ENCODE measurements around the gene TAF7.
"Not testable (repeated sequence)": the region's sequence is repeated elsewhere in the genome, so short reads cannot be mapped to it uniquely, and the experiment has no call there.

Gene TAF7

DNA sequence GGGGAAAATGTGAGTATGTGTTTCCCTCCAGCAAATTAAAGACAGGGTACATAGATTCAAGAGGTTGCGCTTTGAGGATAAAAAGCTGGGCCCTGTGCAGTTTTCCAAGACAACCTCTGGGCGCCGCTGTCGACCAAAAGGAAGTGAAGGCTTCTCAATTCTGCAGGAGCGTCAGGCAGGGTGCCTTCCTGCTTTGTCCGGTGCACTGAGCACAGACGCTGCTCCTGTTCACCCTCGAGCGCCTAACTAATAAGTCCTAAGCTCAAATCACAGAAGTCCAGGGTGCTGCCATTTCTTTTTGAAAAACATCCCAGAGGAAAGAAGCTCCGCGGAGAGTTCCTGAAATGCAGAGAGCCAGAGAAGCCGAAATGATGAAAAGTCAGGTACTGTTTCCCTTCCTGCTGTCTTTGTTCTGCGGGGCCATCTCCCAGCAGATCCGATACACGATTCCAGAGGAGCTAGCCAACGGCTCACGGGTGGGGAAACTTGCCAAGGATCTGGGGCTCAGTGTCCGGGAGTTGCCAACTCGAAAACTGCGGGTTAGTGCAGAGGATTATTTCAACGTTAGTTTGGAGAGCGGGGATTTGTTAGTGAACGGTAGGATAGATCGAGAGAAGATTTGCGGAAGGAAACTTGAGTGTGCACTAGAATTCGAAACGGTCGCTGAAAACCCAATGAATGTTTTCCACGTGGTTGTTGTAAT is 29.5 kb upstream of the TAF7 start, which contains the start of gene PCDHGB1:
Gene PCDHGB1 (plus strand): TSS at position 183 of the 703 bp plus-strand sequence. CDS start 162 bp downstream, at position 345.
- TF ChIP-seq, protein P1, sequence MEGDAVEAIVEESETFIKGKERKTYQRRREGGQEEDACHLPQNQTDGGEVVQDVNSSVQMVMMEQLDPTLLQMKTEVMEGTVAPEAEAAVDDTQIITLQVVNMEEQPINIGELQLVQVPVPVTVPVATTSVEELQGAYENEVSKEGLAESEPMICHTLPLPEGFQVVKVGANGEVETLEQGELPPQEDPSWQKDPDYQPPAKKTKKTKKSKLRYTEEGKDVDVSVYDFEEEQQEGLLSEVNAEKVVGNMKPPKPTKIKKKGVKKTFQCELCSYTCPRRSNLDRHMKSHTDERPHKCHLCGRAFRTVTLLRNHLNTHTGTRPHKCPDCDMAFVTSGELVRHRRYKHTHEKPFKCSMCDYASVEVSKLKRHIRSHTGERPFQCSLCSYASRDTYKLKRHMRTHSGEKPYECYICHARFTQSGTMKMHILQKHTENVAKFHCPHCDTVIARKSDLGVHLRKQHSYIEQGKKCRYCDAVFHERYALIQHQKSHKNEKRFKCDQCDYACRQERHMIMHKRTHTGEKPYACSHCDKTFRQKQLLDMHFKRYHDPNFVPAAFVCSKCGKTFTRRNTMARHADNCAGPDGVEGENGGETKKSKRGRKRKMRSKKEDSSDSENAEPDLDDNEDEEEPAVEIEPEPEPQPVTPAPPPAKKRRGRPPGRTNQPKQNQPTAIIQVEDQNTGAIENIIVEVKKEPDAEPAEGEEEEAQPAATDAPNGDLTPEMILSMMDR (IDR thresholded peaks at IDR 0.05; ENCODE audit: extremely low read depth, insufficient read depth, missing control alignments) = peak; percentile 61
- in situ Hi-C loops (cut with MboI; ENCODE audit: low pct_unique_long_range_greater_than_20kb, low sequenced_read_pairs, unreplicated experiment) = no loop called here
- DNase-seq (ENCODE audit: low spot score) = peak; percentile 77

DNA sequence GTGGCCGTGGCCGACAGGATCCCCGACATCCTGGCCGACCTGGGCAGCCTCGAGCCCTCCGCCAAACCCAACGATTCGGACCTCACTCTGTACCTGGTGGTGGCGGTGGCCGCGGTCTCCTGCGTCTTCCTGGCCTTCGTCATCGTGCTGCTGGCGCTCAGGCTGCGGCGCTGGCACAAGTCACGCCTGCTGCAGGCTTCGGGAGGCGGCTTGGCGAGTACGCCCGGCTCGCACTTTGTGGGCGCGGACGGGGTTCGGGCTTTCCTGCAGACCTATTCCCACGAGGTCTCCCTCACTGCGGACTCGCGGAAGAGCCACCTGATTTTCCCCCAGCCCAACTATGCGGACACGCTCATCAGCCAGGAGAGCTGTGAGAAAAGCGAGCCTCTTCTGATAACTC is 25.4 kb upstream of the TAF7 start:
- in situ Hi-C loops (cut with MboI; ENCODE audit: low pct_unique_long_range_greater_than_20kb, low sequenced_read_pairs, unreplicated experiment); DNase-seq (ENCODE audit: low spot score): not testable (repeated sequence)

DNA sequence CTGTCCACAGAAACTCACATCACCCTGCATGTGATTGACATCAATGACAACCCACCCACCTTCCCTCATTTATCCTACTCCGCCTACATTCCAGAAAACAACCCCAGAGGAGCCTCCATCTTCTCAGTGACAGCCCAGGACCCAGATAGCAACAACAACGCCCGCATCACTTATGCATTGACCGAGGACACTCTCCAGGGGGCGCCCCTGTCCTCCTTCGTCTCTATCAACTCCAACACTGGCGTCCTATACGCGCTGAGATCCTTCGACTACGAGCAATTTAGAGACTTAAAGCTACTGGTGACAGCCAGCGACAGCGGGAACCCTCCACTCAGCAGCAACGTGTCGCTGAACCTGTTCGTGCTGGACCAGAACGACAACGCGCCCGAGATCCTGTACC is 24.7 kb upstream of the TAF7 start:
- TF ChIP-seq, protein P1 (IDR thresholded peaks at IDR 0.05; ENCODE audit: extremely low read depth, insufficient read depth, missing control alignments) = no peak
- in situ Hi-C loops (cut with MboI; ENCODE audit: low pct_unique_long_range_greater_than_20kb, low sequenced_read_pairs, unreplicated experiment) = no loop called here

DNA sequence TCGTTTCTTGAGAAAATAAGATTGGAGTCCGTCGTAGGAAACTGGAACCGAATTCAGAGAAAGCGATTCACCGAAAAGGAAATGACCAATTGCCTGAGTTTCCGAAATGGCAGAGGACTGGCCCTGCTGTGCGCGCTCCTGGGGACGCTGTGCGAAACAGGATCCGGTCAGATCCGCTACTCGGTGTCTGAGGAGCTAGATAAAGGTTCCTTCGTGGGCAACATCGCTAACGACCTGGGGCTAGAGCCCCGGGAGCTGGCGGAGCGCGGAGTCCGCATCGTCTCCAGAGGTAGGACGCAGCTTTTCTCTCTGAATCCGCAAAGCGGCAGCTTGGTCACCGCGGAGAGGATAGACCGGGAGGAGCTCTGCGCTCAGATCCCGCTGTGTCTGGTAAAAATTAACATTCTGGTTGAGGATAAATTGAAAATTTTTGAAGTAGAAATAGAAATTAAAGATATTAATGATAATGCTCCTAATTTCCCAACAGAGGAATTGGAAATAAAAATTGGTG is 23.4 kb upstream of the TAF7 start:
- in situ Hi-C loops (cut with MboI; ENCODE audit: low pct_unique_long_range_greater_than_20kb, low sequenced_read_pairs, unreplicated experiment) = no loop called here
- no peak for DNase-seq (ENCODE audit: low spot score)
- TF ChIP-seq, protein P1 (IDR thresholded peaks at IDR 0.05; ENCODE audit: extremely low read depth, insufficient read depth, missing control alignments) = no peak

More for the DNA sequence above, 24.7 kb upstream of the TAF7 start:
- no peak for DNase-seq (ENCODE audit: low spot score)

DNA sequence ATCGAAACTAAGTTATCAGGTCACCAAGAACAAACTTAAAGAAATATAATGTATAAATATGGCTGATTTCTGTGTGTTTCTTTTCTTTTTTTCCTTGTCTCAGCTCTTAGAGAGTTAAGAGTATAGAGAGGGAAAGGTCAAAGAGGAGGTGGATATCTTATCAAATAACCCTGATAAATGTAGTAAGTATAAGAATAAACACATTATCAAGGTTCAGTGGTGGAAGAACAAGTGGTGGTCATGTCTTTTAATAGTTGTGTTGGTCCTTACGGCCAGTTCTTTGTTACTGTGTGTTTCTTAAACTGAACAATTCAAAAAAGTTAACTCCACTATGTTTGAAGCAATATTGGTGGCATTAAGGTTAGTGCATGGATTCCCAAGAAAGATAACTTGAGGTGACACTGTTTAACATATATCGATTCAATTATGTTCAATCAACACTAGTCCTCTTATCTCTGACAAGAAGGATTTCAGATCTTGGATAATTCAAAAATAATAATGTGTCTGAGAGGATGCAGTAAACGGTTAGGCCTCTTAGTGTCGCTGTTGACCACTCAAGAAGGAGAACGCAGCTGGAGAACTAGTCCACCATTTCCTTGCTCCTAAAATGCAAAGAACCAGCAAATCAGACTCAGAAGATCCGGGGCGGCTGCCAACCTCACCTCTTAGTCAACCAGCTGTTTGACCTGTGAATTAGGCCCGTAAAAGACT is 22.8 kb upstream of the TAF7 start, which contains the start of gene PCDHGA3:
Gene PCDHGA3 (plus strand): TSS at position 588 of the 711 bp plus-strand sequence. CDS start 205 bp downstream, outside the sequence.
- DNase-seq (ENCODE audit: low spot score) = no peak
- in situ Hi-C loops (cut with MboI; ENCODE audit: low pct_unique_long_range_greater_than_20kb, low sequenced_read_pairs, unreplicated experiment) = no loop called here

DNA sequence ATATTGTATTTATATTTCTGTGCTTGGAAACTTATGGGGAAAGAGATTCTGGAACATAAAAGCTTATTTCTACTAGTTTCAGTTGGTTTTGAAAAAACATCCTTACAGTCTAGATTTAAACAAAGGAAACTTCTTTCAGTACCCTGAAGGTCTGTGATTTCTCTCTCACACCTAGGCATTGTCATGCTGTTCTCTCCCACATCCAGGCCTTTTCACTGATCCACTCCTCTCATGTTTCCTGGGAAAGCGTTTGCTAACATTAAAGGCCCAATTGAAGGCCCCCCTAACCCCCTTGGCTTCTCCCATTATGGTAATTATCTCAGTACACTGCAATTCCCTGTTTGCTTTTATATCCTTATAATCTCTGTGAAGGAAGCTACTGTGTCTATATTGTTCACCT is 22.2 kb upstream of the TAF7 start:
- TF ChIP-seq, protein P1 (IDR thresholded peaks at IDR 0.05; ENCODE audit: extremely low read depth, insufficient read depth, missing control alignments) = no peak
- in situ Hi-C loops (cut with MboI; ENCODE audit: low pct_unique_long_range_greater_than_20kb, low sequenced_read_pairs, unreplicated experiment) = no loop called here
- no peak for DNase-seq (ENCODE audit: low spot score)

More for the DNA sequence above, 22.8 kb upstream of the TAF7 start, which contains the start of gene PCDHGA3:
- TF ChIP-seq, protein P1 (IDR thresholded peaks at IDR 0.05; ENCODE audit: extremely low read depth, insufficient read depth, missing control alignments) = peak; percentile 35

DNA sequence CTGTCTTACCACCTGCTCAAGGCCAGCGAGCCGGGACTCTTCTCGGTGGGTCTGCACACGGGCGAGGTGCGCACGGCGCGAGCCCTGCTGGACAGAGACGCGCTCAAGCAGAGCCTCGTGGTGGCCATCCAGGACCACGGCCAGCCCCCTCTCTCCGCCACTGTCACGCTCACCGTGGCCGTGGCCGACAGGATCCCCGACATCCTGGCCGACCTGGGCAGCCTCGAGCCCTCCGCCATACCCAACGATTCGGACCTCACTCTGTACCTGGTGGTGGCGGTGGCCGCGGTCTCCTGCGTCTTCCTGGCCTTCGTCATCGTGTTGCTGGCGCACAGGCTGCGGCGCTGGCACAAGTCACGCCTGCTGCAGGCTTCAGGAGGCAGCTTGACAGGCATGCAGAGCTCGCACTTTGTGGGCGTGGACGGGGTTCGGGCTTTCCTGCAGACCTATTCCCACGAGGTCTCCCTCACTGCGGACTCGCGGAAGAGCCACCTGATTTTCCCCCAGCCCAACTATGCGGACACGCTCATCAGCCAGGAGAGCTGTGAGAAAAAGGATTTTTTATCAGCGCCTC is 20.3 kb upstream of the TAF7 start:
- in situ Hi-C loops (cut with MboI; ENCODE audit: low pct_unique_long_range_greater_than_20kb, low sequenced_read_pairs, unreplicated experiment); DNase-seq (ENCODE audit: low spot score): not testable (repeated sequence)

All from GM13977 (cell line).